OCI-LY1 (cell line): ENCODE results near the gene ADGRD2.

Source experiments
- H2AFZ ChIP-seq: fragments of 200-600 bp; sonication (generic), shearing (Covaris generic); 2 replicates; pipeline ENCODE4 v1.6.0; 2014; ENCODE audit warnings: antibody characterized with exemption, mild to moderate bottlenecking, low read length
- H3F3A ChIP-seq: fragments of 200-600 bp; sonication (generic), shearing (Covaris generic); 2 replicates; pipeline ENCODE4 v1.6.0; 2014; ENCODE audit warnings: mild to moderate bottlenecking, antibody characterized with exemption, low read length, moderate library complexity; ENCODE audit not compliant: insufficient read depth
- H3K27ac ChIP-seq: fragments of 200-600 bp; sonication (generic); 2 replicates; pipeline ENCODE4 v1.5.1; 2014; ENCODE audit warnings: low read length, mixed run types, mild to moderate bottlenecking, low read depth; ENCODE audit not compliant: poor library complexity, severe bottlenecking
- H3K27me3 ChIP-seq: fragments of 200-600 bp; sonication (generic); 2 replicates; pipeline ENCODE4 v1.6.0; 2014; ENCODE audit warnings: antibody characterized with exemption, mild to moderate bottlenecking, low read length, moderate library complexity; ENCODE audit not compliant: insufficient read depth
- H3K36me3 ChIP-seq: fragments of 200-600 bp; sonication (generic); 2 replicates; pipeline ENCODE4 v1.6.1; 2014; ENCODE audit warnings: mild to moderate bottlenecking, antibody characterized with exemption, low read length, moderate library complexity, mixed read lengths; ENCODE audit not compliant: insufficient read depth
- H3K4me1 ChIP-seq: fragments of 200-600 bp; sonication (generic); 2 replicates; pipeline ENCODE4 v1.5.1; 2014; ENCODE audit warnings: mild to moderate bottlenecking, low read length, moderate library complexity; ENCODE audit not compliant: insufficient read depth, severe bottlenecking
- H3K4me2 ChIP-seq: fragments of 200-600 bp; sonication (generic), shearing (Covaris generic); 2 replicates; pipeline ENCODE4 v1.6.1; 2014; ENCODE audit warnings: low read length
- H3K4me3 ChIP-seq: fragments of 200-600 bp; sonication (generic); 2 replicates; pipeline ENCODE4 v1.5.1; 2014; ENCODE audit warnings: low read length, low read depth, mild to moderate bottlenecking, mixed read lengths; ENCODE audit not compliant: poor library complexity, severe bottlenecking
- H3K79me2 ChIP-seq: fragments of 200-600 bp; shearing (Covaris generic); 2 replicates; pipeline ENCODE4 v1.6.1; 2016; ENCODE audit warnings: mixed run types, low read length, mixed read lengths; ENCODE audit not compliant: insufficient read depth
- H3K9ac ChIP-seq: fragments of 200-600 bp; sonication (generic), shearing (Covaris generic); 2 replicates; pipeline ENCODE4 v1.6.1; 2014; ENCODE audit warnings: mild to moderate bottlenecking, low read length, mixed read lengths
- H3K9me2 ChIP-seq: fragments of 200-600 bp; sonication (generic), shearing (Covaris generic); 2 replicates; pipeline ENCODE4 v1.6.1; 2014; ENCODE audit warnings: low read depth, mild to moderate bottlenecking, low read length, mixed read lengths
- H3K9me3 ChIP-seq: fragments of 200-600 bp; shearing (Covaris generic); 2 replicates; pipeline ENCODE4 v1.6.1; 2014; ENCODE audit warnings: low read length, mixed read lengths
- H4K20me1 ChIP-seq: fragments of 200-600 bp; sonication (generic), shearing (Covaris generic); 2 replicates; pipeline ENCODE4 v1.6.0; 2016; ENCODE audit warnings: mild to moderate bottlenecking, low read length; ENCODE audit not compliant: insufficient read depth
- CTCF ChIP-seq: fragments of 200-600 bp; sonication (generic), shearing (Covaris generic); IDR thresholded peaks from 2 replicates; pipeline ENCODE4 v1.5.1; 2017; ENCODE audit warnings: mild to moderate bottlenecking, antibody characterized with exemption, low read length, moderate library complexity, mixed read lengths
- EZH2 ChIP-seq: fragments of 200-600 bp; sonication (generic), shearing (Covaris generic); IDR thresholded peaks from 2 replicates; pipeline ENCODE4 v1.8.0; 2017; ENCODE audit warnings: borderline replicate concordance, mixed run types, mild to moderate bottlenecking, antibody characterized with exemption, low read length, moderate library complexity, mixed read lengths

ADGRD2 gene

GRCh38 chr9:124414612-124415011 lies 35.6 kb upstream of the ADGRD2 start:
- H3K36me3 ChIP-seq, result peaks cover 48% of the 10 kb centered on the region
- H2AFZ ChIP-seq, result no peak overlapping the region
- peak overlapping the region; percentile 84 for H3K4me3 ChIP-seq
- peak overlapping the region; percentile 13 for H3K27ac ChIP-seq
- TF ChIP-seq EZH2 (no peak), CTCF (no peak)
- H3K27me3 ChIP-seq, result no peaks in the 10 kb centered on the region
- no peaks in the 10 kb centered on the region for H3K9me3 ChIP-seq
- H3F3A ChIP-seq, result no peaks in the 10 kb centered on the region
- no peaks in the 10 kb centered on the region for H3K9me2 ChIP-seq
- H3K79me2 ChIP-seq, result peaks cover 10% of the 10 kb centered on the region; the same call in 1 of the 2 replicates
- H3K4me1 ChIP-seq, result peaks cover 10% of the 10 kb centered on the region
- no peaks in the 10 kb centered on the region for H4K20me1 ChIP-seq
- H3K4me2 ChIP-seq, result peak overlapping the region; percentile 90
- peak overlapping the region; percentile 82 for H3K9ac ChIP-seq

DNA sequence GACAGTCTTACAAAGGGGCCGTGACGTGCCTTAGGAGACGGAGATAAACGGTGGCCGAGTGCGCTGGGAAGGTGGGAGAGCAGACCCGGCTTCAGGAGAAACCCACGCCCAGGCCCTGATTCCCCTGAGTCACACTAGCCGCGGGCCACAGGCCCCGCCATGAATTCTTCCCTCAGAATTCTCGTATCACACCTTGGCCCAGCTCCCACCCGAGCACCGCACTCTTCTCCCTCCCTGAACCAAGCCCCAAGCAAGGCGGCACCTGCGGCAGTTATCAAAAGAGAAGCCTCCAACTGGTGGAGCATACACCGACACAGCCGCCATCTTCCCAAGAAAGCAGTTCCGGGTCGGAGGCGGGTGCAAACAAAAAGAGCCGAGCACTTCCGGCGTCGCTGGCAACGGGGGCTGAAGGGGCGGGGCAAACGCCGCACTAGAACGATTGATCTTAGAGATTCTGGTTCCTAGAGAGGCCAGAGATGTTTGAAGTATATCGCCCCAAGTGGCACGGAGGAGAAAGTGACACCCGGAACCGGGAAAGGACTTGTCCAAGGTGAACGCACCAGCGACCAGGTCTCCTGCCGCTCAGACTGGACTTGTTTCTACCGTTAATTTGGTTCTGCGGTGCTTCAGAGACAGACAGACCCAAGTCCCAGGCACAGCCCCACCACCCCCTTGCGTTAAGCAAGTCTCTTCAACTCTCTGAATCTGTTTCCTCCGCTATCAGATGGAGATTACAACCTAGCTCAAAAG lies 35.0 kb upstream of the ADGRD2 start, which contains the start of gene PSMB7:
Gene PSMB7, minus strand, starts transcription at position 341 of the 750 bp plus-strand sequence. Its CDS starts 17 bp downstream, at position 324.
- Histone ChIP-seq H4K20me1 (no peaks in the 10 kb centered on the region), H3K4me1 (peaks cover 10% of the 10 kb centered on the region), H3K4me3 (peak within 1 kb of the TSS; percentile 84), H3K9me2 (no peaks in the 10 kb centered on the region), H3K79me2 (peaks cover 10% of the 10 kb centered on the region; the same call in 1 of the 2 replicates), H3K4me2 (peak within 1 kb of the TSS; percentile 90), H3K9ac (peak within 1 kb of the TSS; percentile 82), H2AFZ (peak within 1 kb of the TSS; percentile 95), H3K9me3 (no peaks in the 10 kb centered on the region), H3K27ac (peak within 1 kb of the TSS; percentile 13), H3K27me3 (no peaks in the 10 kb centered on the region), H3F3A (no peaks in the 10 kb centered on the region), H3K36me3 (peaks cover 42% of the 10 kb centered on the region)
- no peak for TF ChIP-seq EZH2
- peak; percentile 73 for TF ChIP-seq CTCF

GRCh38 chr9:124415852-124416484 lies 34.3 kb upstream of the ADGRD2 start:
- TF ChIP-seq CTCF, result no peak
- peak overlapping the region; percentile 84 for H3K4me3 ChIP-seq

More at GRCh38 chr9:124415852-124416484, 34.3 kb upstream of the ADGRD2 start:
- peaks cover 35% of the 10 kb centered on the region for H3K36me3 ChIP-seq
- no peak overlapping the region for H3K9ac ChIP-seq
- no peaks in the 10 kb centered on the region for H3F3A ChIP-seq
- peaks cover 10% of the 10 kb centered on the region for H3K4me1 ChIP-seq
- H3K9me2 ChIP-seq, result no peaks in the 10 kb centered on the region
- peaks cover 10% of the 10 kb centered on the region; the same call in 1 of the 2 replicates for H3K79me2 ChIP-seq
- H3K27ac ChIP-seq, result no peak overlapping the region
- no peaks in the 10 kb centered on the region for H3K27me3 ChIP-seq
- H4K20me1 ChIP-seq, result no peaks in the 10 kb centered on the region
- H3K4me2 ChIP-seq, result peak overlapping the region; percentile 50
- peak overlapping the region; percentile 95 for H2AFZ ChIP-seq
- H3K9me3 ChIP-seq, result no peaks in the 10 kb centered on the region
